Astrocyte of the spinal cord (primary cell): Measurements from ENCODE around the gene MAPK8IP3.
"Not testable (repeated sequence)": the region's sequence is repeated elsewhere in the genome, so short reads cannot be mapped to it uniquely, and the experiment has no call there.

Experiments used
- DNase-seq: peaks from one replicate; pipeline ENCODE4 v3.0.0; 2011; ENCODE audit warnings: low read depth, low spot score
- H3K4me3 ChIP-seq: 2 replicates; pipeline ENCODE4 v1.5.1; 2011; ENCODE audit warnings: low read depth, mild to moderate bottlenecking, low read length, moderate library complexity
- in situ Hi-C: cut with HindIII; loops from 2 replicates; pipeline ENCODE4 v1.10.0; 2017; ENCODE audit warnings: low sequenced_read_pairs
- TF ChIP-seq, protein P1 (sequence below): IDR thresholded peaks from 2 replicates; pipeline ENCODE4 v1.5.1; 2012; ENCODE audit warnings: low read depth, mild to moderate bottlenecking, low read length, inconsistent platforms

MAPK8IP3 gene

DNA sequence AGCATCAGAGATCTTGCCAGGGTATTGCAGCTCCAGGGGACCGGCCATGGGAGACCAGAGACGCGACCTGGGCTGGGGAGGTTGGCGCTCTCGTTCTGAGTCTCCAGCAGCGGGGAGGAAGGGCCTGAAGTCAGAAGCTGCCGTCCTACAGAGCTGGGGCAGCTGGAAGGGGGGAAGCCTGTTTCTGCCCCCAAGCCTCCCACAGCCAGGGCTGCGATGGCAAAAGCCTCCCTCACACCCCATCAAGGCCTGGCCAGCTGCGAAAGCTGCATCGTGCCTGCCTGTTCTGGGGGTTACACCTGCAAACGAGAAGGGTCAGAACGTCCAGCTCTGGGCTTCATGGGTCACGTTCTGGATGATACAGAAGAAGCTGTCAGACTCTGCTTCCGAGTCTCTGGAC, 26.1 kb downstream of the MAPK8IP3 start:
- in situ Hi-C loops, result no loop called here
- DNase-seq, result no peak
- H3K4me3 ChIP-seq, result no peak overlapping the region
- TF ChIP-seq, protein P1, sequence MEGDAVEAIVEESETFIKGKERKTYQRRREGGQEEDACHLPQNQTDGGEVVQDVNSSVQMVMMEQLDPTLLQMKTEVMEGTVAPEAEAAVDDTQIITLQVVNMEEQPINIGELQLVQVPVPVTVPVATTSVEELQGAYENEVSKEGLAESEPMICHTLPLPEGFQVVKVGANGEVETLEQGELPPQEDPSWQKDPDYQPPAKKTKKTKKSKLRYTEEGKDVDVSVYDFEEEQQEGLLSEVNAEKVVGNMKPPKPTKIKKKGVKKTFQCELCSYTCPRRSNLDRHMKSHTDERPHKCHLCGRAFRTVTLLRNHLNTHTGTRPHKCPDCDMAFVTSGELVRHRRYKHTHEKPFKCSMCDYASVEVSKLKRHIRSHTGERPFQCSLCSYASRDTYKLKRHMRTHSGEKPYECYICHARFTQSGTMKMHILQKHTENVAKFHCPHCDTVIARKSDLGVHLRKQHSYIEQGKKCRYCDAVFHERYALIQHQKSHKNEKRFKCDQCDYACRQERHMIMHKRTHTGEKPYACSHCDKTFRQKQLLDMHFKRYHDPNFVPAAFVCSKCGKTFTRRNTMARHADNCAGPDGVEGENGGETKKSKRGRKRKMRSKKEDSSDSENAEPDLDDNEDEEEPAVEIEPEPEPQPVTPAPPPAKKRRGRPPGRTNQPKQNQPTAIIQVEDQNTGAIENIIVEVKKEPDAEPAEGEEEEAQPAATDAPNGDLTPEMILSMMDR, result no peak

DNA sequence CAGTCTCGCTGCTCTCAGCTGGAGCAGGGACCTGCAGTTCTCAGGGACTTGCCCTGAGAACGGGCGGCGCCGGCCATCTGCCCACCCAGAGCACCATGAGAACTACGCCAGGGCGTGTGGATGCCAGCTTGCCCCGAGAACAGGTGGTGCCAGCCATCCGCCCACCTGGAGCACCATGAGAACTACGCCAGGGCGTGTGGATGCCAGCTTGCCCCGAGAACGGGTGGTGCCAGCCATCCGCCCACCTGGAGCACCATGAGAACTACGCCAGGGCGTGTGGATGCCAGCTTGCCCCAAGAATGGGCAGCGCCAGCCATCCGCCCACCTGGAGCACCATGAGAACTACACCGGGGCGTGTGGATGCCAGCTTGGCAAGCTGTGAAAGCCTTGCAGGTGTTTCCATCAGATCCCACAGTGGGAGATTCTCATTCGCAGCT, 26.6 kb downstream of the MAPK8IP3 start:
- DNase-seq, H3K4me3 ChIP-seq, in situ Hi-C loops: not testable (repeated sequence)

DNA sequence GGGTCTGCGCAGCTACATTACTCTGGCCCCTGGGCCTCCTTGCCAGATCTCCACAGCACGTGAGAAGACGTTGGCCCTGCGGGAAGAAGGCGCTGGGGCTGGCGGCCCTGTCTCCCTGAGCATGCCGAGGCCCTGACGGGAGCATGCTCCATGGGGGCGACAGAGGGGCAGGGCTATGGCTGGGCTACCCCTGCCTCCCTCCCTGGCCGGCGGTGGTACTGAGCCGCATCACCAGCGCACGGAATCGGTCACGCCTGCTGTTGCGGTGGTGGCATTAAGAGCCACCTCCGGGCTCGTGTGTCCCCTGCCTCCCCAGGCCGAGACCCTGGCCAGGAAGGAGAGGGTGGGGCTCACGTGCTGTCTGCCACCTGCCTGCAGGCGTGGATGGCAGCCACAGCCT, 28.1 kb downstream of the MAPK8IP3 start:
- TF ChIP-seq, protein P1, result no peak
- in situ Hi-C loops, result no loop called here
- H3K4me3 ChIP-seq, result no peak overlapping the region
- no peak for DNase-seq

- in situ Hi-C loops, result no loop called here
- TF ChIP-seq, protein P1, result no peak
- no peak overlapping the region for H3K4me3 ChIP-seq
Measured at GRCh38 chr16:1734816-1735215, 28.8 kb downstream of the MAPK8IP3 start.

DNA sequence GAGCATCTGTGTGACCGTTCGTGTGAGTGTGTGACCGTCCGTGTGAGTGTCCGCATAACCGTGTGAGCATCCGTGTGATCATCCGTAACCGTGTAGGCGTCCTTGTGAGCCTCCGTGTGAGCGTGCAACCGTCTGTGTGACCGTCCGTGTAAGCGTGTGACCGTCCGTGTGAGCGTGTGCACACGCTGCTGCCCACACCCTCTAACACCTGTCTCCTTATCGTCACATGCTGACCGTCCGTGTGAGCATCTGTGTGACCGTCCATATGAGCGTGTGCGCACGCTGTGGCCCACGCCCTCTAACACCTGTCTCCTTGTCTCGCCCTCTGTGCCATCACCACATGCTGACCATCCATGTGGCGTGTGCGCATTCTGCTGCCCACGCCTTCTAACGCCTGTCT, 34.2 kb downstream of the MAPK8IP3 start:
- in situ Hi-C loops, result no loop called here
- DNase-seq, result no peak
- no peak overlapping the region for H3K4me3 ChIP-seq
- TF ChIP-seq, protein P1, result no peak

More at GRCh38 chr16:1734816-1735215, 28.8 kb downstream of the MAPK8IP3 start:
- no peak for DNase-seq

GRCh38 chr16:1740781-1741490, 34.9 kb downstream of the MAPK8IP3 start:
- H3K4me3 ChIP-seq, result no peak overlapping the region
- TF ChIP-seq, protein P1, result no peak
- in situ Hi-C loops, result no loop called here
- DNase-seq, result no peak

DNA sequence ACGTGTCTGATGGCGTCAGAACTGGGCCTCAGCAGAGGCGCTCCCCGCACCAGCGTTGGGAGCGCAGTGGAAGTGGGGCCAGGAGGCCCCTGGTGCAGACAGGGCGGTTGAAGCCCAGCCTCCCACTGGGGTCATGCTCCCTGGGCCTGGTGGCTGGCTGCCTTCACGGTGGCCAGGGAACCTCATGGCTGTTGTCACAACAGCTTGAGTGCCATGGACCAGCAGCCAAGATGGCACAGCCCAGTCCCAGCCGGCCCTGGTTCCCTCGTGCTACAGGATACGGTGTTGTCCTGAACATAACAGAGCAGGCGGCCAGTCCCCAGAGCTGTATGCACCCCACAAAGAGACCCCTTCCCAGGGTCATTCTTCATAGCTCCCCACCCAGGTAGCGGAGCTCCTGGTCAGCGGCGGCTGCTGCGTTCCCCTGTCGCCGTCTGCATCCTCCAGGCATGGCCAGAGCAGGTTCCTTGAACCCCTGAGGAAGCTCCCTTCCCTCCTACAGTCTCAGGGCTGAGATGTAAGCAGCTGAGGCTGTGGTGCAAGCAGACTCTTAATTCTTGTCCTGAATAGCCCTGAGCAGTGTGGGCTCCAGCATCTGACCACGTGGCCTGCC, 35.7 kb downstream of the MAPK8IP3 start:
- in situ Hi-C loops, result no loop called here
- no peak overlapping the region for H3K4me3 ChIP-seq
- TF ChIP-seq, protein P1, result no peak
- no peak for DNase-seq
